Caki2 (cell line): Measurements from ENCODE around the gene MYO9A. TPM values are rescaled to one million over a fixed set of nuclear protein-coding genes. Genes with fewer than 3 reads are reported as not detected.
"Not testable (repeated sequence)": the region's sequence is repeated elsewhere in the genome, so short reads cannot be mapped to it uniquely, and the experiment has no call there.

Experiments
- DNase-seq: peaks from one replicate; pipeline ENCODE4 v3.0.0-alpha.2; 2015; ENCODE audit warnings: low read depth
- in situ Hi-C: cut with HindIII; loops from 2 replicates; pipeline ENCODE4 v1.10.0; 2016; ENCODE audit warnings: low sequenced_read_pairs, low pct_unique_long_range_greater_than_20kb, mixed read lengths
- total RNA-seq: library from RNA; depleted of rRNA; stranded (reverse); fragments of >200 nt; shearing (Covaris generic); gene quantifications from 2 replicates; pipeline ENCODE4 v1.2.3, GENCODE V29; 2014; ENCODE audit warnings: low replicate concordance

Gene MYO9A
- total RNA-seq, 1 experiment from 2014 or later: 10.2 TPM

DNA sequence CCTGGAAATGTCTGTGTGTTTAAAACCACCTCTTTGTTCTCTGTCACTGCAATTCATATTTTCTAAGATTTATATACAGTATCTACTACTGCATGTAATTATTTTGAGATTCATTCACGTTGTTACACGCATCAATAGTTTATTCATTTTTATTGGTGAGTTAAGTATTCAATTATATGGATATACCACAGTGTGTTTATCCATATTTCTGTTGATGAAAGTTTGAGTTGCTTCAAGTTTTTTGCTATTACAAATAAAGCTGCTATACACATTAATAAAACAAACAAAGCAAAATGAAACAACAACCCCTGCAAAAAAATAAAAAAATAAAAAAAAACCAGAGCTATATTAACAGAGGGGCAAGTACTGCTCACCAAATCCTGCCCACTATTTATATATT, 185.3 kb downstream of the MYO9A start:
- in situ Hi-C loops: no loop called here
- DNase-seq: no peak

DNA sequence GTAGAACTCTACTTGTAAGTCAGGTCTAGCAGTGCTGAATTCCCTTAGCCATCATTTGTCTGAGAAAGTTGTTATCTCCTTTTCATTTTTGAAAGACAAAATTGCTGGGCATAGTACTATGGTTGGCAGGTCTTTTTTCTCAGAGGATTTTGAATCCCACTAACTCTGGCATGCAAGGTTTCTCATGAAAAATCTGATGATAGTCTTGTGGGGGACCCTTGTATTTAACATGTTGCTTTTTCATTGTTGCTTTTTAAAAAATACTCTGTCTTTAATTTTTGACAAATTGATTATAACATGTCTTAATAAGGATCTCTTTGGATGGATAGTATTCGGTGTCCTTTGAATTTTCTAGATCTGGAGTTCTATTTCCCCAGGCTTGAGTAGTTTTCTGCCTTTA, 186.7 kb downstream of the MYO9A start:
- in situ Hi-C loops: no loop called here
- DNase-seq: no peak

DNA sequence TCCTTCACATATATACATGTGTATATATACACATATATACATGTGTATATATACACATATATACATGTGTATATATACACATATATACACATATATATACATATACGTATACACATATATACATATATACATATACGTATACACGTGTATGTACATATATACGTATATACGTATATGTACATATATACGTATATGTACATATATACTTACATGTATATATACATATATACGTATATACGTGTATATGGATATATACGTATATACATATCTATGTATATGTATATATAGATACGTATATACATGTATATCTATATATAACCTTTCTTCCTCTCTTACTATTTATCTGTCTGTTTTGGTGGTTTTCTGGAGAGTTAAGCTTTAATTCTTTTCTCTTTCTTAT, 192.8 kb downstream of the MYO9A start:
- in situ Hi-C loops: no loop called here
- DNase-seq: no peak

DNA sequence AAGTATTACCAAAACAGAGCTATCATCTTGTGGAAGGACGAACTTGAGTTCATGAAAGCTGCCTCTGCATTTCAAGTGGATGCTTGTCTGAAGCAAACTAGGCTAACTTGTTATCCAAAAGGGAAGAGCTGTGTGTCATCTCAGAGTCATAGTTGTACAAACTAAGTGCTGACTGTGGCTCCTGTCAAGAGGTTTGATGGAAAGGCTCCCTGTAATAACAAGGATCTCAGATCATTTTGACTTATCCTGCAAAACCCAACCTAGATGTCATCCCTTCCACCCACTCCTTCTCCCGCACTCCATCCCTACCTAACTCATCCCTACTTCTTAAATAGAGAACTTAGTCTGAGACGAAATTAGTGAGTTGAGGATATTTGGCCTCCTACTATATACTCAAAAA, 196.8 kb downstream of the MYO9A start:
- in situ Hi-C loops: no loop called here
- DNase-seq: no peak

DNA sequence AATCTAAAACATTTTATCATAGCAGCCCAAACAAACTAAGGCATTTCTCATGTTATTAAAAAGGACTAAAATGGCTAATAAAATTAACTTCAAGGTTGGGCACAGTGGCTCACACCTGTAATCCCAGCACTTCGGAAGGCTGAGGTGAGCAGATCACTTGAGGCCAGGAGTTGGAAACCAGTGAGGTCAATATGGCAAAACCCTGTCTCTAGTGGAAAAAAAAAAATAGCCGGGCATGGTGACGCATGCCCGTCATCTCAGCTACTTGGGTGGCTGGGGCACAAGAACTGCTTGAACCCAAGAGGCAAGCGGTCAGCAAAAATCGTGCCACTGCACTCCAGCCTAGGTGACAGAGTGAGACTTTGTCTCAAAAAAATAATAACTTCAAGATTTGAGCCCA, 197.4 kb downstream of the MYO9A start:
- in situ Hi-C loops: no loop called here

DNA sequence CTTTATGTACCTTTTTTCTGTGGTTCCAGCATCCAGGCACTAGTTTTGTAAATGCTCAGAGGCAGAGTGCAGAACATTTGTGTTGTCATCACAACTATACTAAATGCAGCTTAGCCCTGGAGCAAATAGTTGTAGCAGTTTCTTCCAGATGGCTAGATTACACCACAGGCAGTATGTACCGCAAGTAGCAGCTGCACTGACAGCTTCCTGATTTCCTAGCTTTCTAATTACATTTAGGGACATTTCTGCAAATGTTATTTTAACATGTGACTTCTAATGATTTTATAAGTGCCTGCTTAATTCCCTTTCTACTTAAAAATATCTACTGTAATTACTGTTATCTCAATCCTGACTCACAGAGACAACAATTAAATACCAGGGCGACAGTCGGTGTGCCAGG, 201.1 kb downstream of the MYO9A start:
- in situ Hi-C loops: no loop called here
- no peak for DNase-seq

More for the DNA sequence above, 197.4 kb downstream of the MYO9A start:
- no peak for DNase-seq

DNA sequence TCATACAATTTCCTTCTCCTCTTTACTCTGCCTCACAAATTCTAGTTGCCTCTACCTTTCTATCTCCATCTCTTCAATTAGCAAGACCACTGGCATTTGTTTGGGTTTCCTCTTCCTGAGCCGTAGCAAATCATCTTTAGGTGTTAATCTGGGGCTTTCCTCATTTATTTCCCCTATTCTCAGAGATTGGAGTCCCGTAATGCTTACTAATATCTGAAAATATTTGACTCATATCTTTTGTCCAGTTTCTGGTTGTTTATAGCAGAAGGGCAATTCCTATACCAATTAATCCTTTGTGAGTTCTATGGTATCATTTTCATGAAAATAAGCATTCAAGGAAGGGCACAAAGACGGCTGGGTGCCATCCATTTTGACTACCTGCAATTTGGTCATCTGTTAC, 203.9 kb downstream of the MYO9A start:
- in situ Hi-C loops: no loop called here
- no peak for DNase-seq

DNA sequence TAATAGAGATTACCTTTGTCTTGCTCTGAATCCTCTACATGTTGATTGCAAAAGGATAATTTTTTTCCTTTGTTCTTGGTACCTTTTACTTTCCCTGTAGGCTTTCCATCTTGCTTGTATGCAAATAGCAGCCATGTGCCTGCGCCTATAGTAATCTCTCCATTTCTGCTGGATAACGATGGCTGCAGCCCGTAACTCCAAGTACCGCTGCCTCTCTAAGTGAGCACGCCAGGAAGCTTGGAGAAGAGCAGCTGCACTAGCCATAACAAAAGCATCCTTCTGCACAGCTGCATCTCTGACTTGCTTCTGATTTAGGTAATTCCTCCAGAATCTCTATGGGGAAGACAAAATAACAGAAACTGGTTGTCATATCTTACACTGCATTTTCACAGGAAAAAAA, 218.3 kb downstream of the MYO9A start:
- in situ Hi-C loops: no loop called here
- DNase-seq: no peak

DNA sequence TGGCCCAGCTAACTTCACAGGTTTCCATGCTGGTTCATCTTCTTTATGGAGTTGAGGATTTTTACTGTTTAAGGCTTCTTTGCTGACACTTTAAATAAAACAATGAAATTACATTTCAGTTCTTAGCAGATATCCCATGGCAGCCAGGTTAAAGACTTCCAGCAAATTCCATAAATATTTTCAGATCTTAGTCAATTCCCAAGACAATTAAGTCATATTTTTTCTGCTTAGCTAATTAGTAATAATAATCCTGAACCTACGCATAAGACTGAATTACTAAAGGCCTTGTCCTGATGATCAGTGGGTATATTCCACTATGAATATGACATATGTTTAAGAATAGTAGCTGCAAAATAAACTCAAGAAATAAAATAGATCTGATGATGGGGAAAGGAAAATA, 224.3 kb downstream of the MYO9A start:
- DNase-seq: no peak
- in situ Hi-C loops: no loop called here

DNA sequence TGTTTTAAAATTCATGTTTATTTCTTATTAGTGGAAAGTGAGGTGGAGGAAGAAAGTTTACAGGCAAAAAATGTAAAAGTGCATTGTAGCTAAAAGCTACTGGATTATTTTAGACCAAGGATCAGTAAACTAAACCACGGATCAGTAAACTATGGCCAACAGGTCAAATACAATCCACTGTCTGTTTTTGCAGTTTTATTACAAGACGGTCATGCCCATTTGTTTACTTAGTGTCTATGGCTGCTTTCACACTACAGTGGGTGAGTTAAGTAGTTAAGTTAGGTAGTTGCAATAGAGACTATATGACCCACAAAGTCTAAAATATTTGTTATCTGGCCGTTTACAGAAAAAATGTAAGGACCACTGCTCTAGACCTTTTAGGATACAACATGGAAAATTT, 225.6 kb downstream of the MYO9A start:
- DNase-seq: no peak
- in situ Hi-C loops: no loop called here

DNA sequence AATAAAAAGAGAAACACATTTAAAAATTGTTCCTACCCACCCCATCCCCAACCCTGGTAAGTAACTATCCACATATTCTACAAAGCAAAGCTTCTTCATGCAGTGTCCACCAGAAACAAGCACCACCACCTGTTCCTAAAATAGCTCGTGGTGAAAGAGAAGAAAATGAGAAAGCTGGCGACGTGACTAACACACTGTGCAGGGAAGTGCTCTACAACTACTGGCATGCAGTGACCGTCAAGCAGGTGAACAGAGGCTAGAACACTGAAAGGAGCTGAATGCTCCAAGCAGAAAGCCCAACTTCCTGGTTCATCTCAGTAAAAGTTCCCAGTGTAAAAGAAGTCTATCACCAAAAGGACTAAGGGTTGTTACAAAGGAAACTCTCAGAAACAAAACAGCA, 226.9 kb downstream of the MYO9A start:
- in situ Hi-C loops: no loop called here
- no peak for DNase-seq

DNA sequence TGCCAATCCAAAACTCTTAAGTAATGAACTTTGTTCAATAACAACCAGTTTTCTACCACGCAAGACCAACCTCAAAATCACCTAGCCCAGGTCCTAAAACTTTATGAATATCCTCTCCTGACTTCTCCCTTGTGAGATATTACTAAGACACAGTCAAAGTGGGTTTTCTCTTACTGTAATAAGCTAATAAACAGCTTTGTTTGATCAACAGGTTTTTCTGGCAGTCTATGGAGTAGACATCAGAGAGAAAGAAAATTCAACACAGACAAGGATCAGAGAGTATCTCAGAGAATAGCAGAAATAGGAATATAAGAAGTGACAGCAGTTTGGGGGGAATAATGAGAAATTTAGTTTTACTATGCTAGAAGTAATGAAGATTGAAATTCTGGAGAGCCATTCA, 228.0 kb downstream of the MYO9A start:
- in situ Hi-C loops: no loop called here
- DNase-seq: no peak

DNA sequence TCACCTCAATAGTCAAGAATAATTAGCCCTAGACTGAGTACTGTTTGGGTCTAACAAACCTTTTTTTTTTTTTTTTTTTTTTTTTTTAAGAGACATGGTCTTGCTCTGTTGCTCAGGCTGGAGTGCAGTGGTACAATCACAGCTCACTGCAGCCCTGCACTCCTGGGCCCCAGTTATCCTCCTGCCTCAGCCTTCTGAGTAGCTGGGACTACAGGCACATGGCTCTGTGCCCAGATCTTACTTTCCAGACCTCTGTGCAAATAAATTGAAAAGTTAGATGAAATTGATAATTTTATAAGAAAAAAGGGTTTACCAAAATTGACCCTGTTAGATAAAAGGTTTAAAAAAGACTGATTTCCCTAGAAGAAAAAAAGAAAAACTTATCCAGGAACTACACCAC, 228.6 kb downstream of the MYO9A start:
- no peak for DNase-seq
- in situ Hi-C loops: no loop called here

DNA sequence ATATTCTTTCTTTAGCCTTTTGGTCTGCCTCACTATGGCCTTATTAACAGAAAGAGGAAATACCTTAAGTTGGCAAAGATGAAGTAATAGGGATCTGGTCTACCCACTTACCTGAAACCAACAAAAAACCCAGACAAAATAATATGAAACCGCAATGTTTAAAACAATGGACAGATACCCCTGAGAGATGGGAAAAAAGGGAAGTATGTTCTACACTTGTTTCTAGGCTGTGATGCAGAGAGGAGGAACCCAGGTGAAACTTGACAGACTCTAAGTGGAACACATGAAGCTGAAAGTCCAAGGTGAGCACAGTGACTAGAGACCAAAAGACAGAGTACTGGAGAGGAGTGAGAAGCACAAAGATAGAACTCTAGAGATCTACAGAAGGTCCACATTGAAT, 229.2 kb downstream of the MYO9A start:
- in situ Hi-C loops: no loop called here
- no peak for DNase-seq

DNA sequence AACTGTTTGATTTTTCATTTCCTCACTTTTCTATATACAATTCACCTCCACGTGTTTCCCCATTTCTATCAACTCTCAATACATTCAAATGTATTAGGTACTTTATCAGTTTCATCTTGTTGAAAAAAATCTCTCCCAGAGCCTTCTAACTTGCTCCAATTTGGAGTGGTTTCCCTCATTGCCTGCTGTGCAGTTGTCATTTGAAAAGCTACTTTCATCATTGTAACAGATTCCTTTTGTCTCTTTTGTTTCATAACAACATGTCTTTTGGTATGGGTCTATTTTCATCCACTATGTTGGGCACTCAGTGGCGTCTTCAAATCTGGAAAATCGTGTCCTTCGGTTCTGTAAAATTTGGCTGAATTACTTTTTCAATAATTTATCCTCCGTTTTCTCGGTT, 232.6 kb downstream of the MYO9A start:
- DNase-seq: no peak
- in situ Hi-C loops: no loop called here

DNA sequence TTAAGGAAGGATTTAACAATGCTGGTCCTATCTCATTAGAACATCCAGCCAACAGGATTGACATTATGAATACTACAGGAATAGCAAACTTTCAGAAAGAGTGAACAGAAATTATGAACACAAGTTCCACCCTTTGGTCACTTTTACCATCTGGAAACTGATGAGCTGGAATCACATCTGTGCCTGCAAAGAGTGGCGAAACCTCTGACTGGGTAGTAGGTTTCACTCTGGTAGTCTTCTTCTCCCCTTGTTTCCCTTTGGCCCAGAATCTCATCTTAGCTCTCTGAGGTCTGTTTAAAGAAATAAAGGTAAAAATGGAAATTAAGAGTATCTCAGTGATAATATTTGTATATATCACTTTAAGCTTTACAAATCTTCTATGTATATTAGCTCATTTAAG, 234.5 kb downstream of the MYO9A start:
- no peak for DNase-seq

DNA sequence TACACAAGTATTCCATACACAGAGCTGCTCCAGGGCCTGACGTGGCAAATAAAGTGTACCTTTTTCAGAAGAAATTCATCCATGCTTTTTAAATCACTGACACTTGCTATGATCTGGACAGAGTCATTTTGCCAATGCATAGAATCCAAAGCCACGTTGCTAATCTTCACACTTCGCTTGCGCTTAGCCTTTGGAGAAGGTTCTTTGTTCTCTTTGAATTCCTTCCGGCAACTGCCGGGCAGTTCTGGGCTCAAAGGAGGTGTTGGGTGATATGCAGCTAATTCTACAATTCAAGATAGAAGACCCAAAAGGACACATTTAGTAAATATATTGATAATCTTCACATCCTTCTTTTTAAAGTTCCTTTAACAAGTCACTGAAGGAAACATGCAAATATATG, 237.7 kb downstream of the MYO9A start:
- in situ Hi-C loops: no loop called here
- no peak for DNase-seq

More for the DNA sequence above, 234.5 kb downstream of the MYO9A start:
- in situ Hi-C loops: no loop called here

DNA sequence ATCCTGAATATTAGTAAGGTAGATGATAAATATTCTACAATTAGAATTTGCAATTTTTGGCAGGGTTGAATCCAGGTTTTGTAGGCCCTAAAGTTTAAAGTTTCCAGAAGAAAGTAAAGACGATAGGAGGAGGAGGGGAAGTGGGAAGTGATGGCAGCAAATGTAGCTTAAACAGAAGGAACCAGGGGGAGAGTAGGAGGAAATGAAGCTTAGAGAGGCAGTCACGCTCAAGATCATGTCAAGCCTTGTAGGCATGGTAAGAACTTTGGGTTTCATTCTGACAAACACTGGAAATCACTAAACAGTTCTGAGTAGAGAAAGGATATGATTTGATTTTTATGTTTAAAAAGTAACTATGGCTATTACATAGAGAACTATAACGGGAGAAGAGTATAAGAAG, 243.7 kb downstream of the MYO9A start:
- in situ Hi-C loops: no loop called here
- no peak for DNase-seq

DNA sequence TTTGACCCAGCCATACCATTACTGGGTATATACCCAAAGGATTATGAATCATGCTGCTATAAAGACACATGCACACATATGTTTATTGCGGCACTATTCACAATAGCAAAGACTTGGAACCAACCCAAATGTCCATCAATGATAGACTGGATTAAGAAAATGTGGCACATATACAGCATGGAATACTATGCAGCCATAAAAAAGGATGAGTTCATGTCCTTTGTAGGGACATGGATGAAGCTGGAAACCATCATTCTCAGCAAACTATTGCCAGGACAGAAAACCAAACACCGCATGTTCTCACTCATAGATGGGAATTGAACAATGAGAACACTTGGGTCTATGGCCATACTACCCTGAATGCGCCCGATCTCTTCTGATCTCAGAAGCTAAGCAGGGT, 259.7 kb downstream of the MYO9A start:
- in situ Hi-C loops: not testable (repeated sequence)

DNA sequence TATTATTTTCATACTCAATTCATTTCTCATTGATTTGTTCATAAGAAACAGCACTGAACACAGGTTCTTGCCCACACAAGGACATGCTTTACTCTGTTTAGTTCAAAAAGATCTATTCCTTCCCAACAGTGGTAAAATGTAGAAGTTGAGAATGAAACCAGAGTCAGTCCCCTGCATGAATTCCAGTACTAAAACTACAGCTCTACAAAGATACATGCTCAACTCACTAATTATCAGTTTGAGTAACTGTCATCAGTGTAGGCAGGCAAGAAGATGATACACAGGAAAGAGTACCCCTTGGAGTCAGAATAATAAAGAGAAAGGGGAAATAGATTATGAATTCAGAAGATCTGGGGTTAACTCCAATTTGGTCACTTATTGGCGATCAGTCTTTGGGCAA, 264.4 kb downstream of the MYO9A start:
- DNase-seq: no peak
- in situ Hi-C loops: no loop called here

More for the DNA sequence above, 259.7 kb downstream of the MYO9A start:
- DNase-seq: not testable (repeated sequence)

DNA sequence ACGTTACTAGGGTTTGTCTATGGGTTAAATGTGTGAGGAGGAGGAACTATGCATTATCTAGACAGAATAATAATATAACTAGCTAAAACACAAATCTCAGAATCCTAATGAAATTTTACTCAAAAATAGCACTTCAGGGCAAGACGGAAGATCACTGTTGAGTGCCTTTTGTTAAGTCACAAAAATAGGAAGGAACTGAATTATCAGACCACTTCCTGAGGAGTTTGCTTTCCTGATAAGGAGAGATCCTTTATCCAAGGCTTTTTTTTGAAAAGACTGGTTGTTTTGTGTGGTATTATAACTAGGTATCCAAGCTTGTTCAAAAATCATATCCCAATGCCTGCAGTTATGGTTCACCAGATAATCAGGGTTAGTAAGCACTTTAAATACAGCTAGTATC, 273.0 kb downstream of the MYO9A start:
- in situ Hi-C loops: no loop called here
- DNase-seq: no peak
